Measurements from ENCODE around the gene RGS6.

RGS6 gene

GRCh38 chr14:72172049-72172448, 239.8 kb downstream of the RGS6 start:
- no peaks in the 10 kb centered on the region for H3K27me3 ChIP-seq (replicated peaks; ENCODE audit: control insufficient read depth, insufficient read depth, low read length)
- no peak for TF ChIP-seq CTCF (IDR thresholded peaks at IDR 0.05; ENCODE audit: insufficient read depth, low read length, poor library complexity, severe bottlenecking)

GRCh38 chr14:72172597-72172996, 240.4 kb downstream of the RGS6 start:
- Histone ChIP-seq H3K27me3 (replicated peaks; ENCODE audit: control insufficient read depth, insufficient read depth, low read length) (no peaks in the 10 kb centered on the region), H3K36me3 (ENCODE audit: control insufficient read depth, insufficient read depth, low read length) (no peaks in the 10 kb centered on the region), H3K4me3 (replicated peaks; ENCODE audit: low read depth, low read length) (no peak overlapping the region)
- no peak for TF ChIP-seq CTCF (IDR thresholded peaks at IDR 0.05; ENCODE audit: insufficient read depth, low read length, poor library complexity, severe bottlenecking)
- no peak for DNase-seq (ENCODE audit: extremely low read depth, insufficient read length)

More at GRCh38 chr14:72172049-72172448, 239.8 kb downstream of the RGS6 start:
- Histone ChIP-seq H3K36me3 (ENCODE audit: control insufficient read depth, insufficient read depth, low read length) (no peaks in the 10 kb centered on the region), H3K4me3 (replicated peaks; ENCODE audit: low read depth, low read length) (no peak overlapping the region)
- no peak for DNase-seq (ENCODE audit: extremely low read depth, insufficient read length)

GRCh38 chr14:72173038-72173720, 240.9 kb downstream of the RGS6 start:
- TF ChIP-seq CTCF (IDR thresholded peaks at IDR 0.05; ENCODE audit: insufficient read depth, low read length, poor library complexity, severe bottlenecking): peak; percentile 21
- Histone ChIP-seq H3K4me3 (replicated peaks; ENCODE audit: low read depth, low read length) (no peak overlapping the region), H3K27me3 (replicated peaks; ENCODE audit: control insufficient read depth, insufficient read depth, low read length) (no peaks in the 10 kb centered on the region), H3K36me3 (ENCODE audit: control insufficient read depth, insufficient read depth, low read length) (no peaks in the 10 kb centered on the region)
- no peak for DNase-seq (ENCODE audit: extremely low read depth, insufficient read length)

- no peaks in the 10 kb centered on the region for H3K36me3 ChIP-seq (ENCODE audit: control insufficient read depth, insufficient read depth, low read length)
- no peaks in the 10 kb centered on the region for H3K27me3 ChIP-seq (replicated peaks; ENCODE audit: control insufficient read depth, insufficient read depth, low read length)
- TF ChIP-seq CTCF (IDR thresholded peaks at IDR 0.05; ENCODE audit: insufficient read depth, low read length, poor library complexity, severe bottlenecking): no peak
- DNase-seq (ENCODE audit: extremely low read depth, insufficient read length): no peak
- no peak overlapping the region for H3K4me3 ChIP-seq (replicated peaks; ENCODE audit: low read depth, low read length)
Measured at GRCh38 chr14:72177251-72177650, 245.0 kb downstream of the RGS6 start.

- no peak for TF ChIP-seq CTCF (IDR thresholded peaks at IDR 0.05; ENCODE audit: insufficient read depth, low read length, poor library complexity, severe bottlenecking)
- H3K27me3 ChIP-seq (replicated peaks; ENCODE audit: control insufficient read depth, insufficient read depth, low read length): no peaks in the 10 kb centered on the region
- no peak overlapping the region for H3K4me3 ChIP-seq (replicated peaks; ENCODE audit: low read depth, low read length)
- DNase-seq (ENCODE audit: extremely low read depth, insufficient read length): no peak
- no peaks in the 10 kb centered on the region for H3K36me3 ChIP-seq (ENCODE audit: control insufficient read depth, insufficient read depth, low read length)
Measured at GRCh38 chr14:72178517-72178916, 246.3 kb downstream of the RGS6 start.
